EL (cell line): ENCODE results near the gene MTAP.
"Not testable (repeated sequence)": the region's sequence is repeated elsewhere in the genome, so short reads cannot be mapped to it uniquely, and the experiment has no call there.

Experiments
- DNase-seq: peaks from one replicate; pipeline ENCODE4 v3.0.0-alpha.2; 2016

Gene MTAP

GRCh38 chr9:21931428-21931827 is 129.0 kb downstream of the MTAP start:
- peak; percentile 59 for DNase-seq

DNA sequence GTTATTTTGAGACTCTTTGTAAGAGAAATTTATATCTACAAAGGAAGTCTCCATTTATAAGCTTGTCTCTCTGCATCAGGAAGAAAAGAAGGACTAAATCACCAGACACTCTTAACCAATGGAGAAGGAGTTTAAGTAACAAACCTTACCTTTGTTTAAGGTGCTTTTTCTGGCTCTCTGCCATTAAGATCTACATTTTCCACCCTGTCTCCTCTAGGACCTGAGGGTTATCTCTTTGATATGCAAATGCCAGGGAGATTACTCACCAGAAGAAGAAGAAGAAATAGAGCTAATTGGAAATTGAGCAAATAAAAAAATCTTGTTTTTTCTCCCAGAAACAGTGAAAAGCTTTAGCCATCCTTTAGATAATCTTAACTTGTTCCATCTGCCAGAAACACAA is 130.8 kb downstream of the MTAP start:
- DNase-seq: no peak

GRCh38 chr9:21933865-21934264 is 131.4 kb downstream of the MTAP start:
- peak; percentile 46 for DNase-seq

DNA sequence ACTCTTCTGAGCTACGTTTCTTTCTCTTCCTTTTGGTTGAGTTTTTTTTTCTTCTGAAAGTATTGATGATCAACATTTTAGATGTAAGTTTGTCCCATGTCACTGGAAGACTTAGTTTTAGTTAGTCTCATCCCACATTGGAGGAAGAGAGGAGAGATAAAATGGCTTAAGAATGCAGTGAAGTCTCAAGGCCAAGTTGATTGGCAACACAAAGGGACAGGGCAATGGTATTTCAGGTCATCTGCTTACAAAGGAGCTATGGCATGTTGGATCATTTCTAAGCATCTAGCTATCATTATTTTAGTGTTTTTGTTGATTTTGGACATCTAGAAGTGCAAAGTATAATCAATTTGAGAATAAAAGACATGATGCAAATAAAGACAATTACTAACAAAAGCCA is 133.2 kb downstream of the MTAP start:
- DNase-seq: no peak

DNA sequence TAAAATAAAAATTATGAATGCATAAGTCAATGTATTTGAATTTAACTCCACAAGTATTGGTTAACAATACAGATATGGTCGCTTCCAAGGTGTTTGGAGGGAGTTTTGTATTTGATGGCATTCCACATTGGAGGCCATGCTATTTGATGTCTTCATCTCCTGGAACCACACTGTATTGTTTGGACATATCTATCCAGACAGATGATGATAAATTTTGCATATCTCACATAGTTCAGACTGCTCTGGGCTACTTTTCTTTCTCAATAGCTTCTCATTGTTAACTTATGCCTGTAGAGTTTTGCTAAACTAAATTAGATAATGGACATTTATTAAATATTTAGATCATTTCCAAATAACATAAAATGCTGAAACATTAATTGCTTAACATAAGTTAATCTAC is 133.7 kb downstream of the MTAP start:
- no peak for DNase-seq

DNA sequence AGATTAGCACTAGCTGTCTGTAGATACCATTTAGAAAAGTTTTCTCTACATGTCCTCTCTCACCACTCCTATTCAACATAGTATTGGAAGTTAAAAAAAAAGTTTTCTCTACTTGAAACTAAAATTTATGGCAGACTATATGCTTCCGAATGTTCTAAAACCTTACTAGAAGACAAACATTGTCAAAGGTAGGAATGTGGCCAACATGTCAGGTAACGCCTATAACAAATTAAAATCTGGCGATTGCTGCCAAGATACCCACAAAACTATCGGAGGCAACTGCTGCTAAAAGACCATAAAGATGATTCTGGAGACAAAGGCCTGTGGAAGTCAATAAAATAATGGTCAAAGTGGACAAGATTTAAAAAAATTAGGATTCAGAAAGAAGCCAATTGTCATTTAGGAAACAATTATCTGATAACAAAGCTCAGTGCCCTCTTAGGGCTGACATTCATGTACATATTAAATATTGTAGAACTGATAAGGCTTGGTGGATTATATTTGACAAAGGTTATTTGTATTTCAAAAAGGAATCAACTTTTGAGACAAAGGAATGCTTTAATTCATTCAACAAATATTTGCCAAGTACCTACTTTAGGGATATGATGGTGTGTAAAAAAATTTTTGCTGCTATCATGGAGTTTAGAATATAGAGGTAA is 139.0 kb downstream of the MTAP start:
- DNase-seq: no peak

GRCh38 chr9:21943464-21943863 is 141.0 kb downstream of the MTAP start:
- no peak for DNase-seq

DNA sequence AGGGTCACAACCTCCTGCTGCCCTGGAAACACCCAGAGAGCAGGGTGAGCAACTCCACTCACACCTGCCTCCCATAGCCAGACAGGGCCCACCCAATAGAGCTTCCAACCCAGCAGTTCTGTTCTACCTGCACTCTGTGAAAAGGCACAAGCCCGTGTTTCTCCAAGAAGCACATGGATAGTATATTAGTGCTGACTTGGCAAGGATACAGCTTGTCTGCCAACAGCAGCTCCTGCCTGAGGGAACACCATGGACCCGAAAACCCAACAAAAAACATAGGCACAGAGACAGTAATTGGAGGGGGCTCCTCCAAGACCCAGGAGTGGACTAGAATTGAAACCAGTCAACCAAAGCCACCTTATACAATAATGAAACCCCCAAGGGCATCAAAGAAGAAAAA is 143.2 kb downstream of the MTAP start:
- DNase-seq: no peak

DNA sequence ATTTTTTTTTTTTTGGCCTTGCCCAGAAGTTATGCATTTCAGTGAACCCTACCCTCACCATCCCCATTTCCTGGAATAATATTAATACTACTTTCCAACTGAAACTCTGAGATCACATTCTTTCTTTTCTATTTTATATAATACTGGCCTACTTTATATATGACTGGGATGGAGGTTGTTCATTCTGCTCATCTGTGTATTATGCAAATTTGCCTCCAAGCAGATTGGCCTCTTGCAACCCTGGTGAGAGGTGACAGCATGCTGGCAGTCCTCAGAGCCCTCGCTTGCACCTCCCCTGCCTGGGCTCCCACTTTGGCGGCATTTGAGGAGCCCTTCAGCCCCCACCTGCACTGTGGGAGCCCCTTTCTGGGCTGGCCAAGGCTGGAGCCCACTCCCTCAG is 156.4 kb downstream of the MTAP start:
- DNase-seq: no peak

DNA sequence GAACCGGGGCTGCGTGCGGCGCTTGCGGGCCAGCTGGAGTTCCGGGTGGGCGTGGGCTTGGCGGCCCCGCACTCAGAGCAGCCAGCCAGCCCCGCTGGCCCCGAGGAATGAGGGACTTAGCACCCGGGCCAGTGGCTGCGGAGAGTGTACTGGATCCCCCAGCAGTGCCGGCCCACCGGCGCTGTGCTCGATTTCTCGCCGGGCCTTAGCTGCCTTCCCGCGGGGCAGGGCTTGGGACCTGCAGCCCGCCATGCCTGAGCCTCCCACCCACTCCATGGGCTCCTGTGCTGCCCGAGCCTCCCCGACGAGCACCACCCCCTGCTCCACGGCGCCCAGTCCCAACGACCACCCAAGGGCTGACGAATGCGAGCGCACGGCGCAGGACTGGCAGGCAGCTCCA is 156.8 kb downstream of the MTAP start:
- not testable (repeated sequence) for DNase-seq

DNA sequence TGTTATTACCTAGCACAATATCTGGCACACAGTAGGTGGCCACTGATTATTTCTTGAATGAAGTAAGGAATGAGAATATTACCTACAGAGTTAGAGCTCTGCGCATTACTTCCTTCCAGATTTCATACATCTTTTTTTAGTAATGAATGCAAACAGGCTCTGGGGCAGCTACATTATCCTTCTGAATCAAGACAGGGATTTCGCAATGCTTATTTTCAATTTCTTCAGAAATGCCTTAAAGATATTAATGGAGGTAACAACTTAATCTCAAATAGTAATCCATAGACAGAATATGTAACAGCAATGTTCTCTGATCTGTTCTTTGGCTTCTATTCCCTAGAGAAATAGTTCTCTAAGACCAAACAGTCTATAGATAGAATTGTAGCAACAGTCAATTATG is 159.1 kb downstream of the MTAP start:
- DNase-seq: no peak

GRCh38 chr9:21964925-21965385 is 162.5 kb downstream of the MTAP start:
- DNase-seq: peak; percentile 51

- peak; percentile 80 for DNase-seq
Observed at GRCh38 chr9:21965401-21965951, 163.0 kb downstream of the MTAP start.

GRCh38 chr9:21966140-21966851 is 163.9 kb downstream of the MTAP start:
- no peak for DNase-seq

- no peak for DNase-seq
Observed at GRCh38 chr9:21967169-21967568, 164.7 kb downstream of the MTAP start.

- no peak for DNase-seq
Observed at GRCh38 chr9:21967702-21968101, 165.3 kb downstream of the MTAP start.

GRCh38 chr9:21968331-21969010 is 166.0 kb downstream of the MTAP start:
- DNase-seq: no peak

- no peak for DNase-seq
Observed at GRCh38 chr9:21969011-21969940, 166.8 kb downstream of the MTAP start.

DNA sequence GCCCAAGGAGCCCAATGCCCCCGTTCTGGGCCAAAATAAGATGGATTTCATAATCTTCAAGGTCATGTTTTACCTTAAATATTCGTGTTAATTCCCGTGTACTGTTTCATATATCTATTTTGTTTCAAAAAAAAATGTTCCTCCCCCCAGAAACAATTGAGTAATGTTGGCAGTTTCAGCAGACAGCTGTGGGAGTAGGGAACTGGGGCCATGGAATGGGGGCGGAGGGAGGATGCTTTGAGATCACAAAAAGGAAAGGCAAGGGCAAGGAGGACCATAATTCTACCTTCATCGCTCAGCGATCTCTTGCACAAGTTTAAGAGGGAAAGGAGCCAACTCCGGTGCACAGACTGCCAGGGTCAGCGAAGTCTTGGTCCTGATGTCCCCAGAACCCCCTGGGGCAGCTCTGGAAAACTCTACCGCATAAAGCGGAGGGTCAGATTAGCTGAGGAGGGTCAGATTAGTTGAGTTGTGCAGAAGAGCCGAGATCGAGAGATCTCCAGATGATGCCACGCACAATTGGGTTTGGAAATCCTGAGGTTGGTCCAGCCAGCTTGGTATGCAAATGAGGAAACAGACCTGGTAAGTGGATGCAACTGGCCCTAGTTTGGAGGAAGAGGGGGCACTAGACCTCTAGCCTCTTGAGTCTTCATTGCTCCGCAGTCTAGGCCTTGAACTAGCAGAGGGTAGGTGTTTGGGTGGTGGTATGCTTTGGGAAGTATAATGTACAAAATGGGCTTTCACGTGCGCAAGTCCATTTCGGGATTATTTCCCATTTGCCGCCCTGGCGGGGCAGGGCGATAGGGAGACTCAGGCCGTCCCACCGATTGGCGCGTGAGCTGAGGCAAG is 167.7 kb downstream of the MTAP start:
- no peak for DNase-seq

DNA sequence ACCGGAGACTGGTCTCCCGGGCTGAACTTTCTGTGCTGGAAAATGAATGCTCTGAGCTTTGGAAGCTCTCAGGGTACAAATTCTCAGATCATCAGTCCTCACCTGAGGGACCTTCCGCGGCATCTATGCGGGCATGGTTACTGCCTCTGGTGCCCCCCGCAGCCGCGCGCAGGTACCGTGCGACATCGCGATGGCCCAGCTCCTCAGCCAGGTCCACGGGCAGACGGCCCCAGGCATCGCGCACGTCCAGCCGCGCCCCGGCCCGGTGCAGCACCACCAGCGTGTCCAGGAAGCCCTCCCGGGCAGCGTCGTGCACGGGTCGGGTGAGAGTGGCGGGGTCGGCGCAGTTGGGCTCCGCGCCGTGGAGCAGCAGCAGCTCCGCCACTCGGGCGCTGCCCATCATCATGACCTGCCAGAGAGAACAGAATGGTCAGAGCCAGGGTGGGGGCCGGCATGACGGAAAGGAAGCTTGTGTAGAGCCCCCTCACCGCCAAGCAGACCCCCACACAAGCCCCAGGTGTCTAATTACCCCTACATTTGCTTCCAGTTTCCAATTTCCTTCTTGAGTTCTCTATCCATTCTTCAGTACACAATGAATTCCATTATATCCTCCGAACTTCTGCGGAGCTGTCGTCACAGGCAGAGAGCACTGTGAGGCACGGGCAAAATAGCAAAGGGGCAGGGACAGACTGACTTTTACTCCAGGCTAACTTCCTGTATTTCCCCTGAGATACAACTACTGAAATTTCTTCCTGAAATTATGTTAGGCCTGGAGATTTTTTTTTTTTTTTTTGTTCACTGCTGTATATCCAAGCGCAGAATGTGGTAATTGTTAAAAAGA is 168.6 kb downstream of the MTAP start:
- DNase-seq: peak; percentile 45

- no peak for DNase-seq
Observed at GRCh38 chr9:21972361-21972760, 169.9 kb downstream of the MTAP start.
